Cardiac muscle cell (in vitro differentiated cells and primary cell): ENCODE results near the gene JARID2. TPM values are rescaled to one million over a fixed set of nuclear protein-coding genes. Genes with fewer than 3 reads are reported as not detected.
A peak's percentile ranks its signal among the peaks of the same experiment; 100 is the strongest.

Source experiments
- DNase-seq, 2 donors: peaks; one replicate each; pipeline versions ENCODE4 v3.0.0 to v3.0.0-alpha.2; 2010 to 2017; ENCODE audit warnings: low read depth in 1 of 2, low spot score in 1 of 2
- H3K27ac ChIP-seq: fragments of 200-600 bp; sonication (generic); 2 replicates; pipeline ENCODE4 v1.5.1; 2016
- H3K27me3 ChIP-seq: fragments of 200-600 bp; sonication (generic); 2 replicates; pipeline ENCODE4 v1.6.0; 2016; ENCODE audit warnings: control low read depth
- H3K36me3 ChIP-seq: fragments of 200-600 bp; sonication (generic); 2 replicates; pipeline ENCODE4 v1.5.1; 2016; ENCODE audit warnings: control low read depth
- H3K4me1 ChIP-seq: fragments of 200-600 bp; sonication (generic); 2 replicates; pipeline ENCODE4 v1.8.1; 2017; ENCODE audit warnings: low read depth, mild to moderate bottlenecking, mixed run types
- H3K4me3 ChIP-seq: fragments of 200-600 bp; sonication (generic); 2 replicates; pipeline ENCODE4 v1.5.1; 2016; ENCODE audit warnings: mild to moderate bottlenecking
- H3K9me3 ChIP-seq: fragments of 200-600 bp; sonication (generic); 2 replicates; pipeline ENCODE4 v1.5.1; 2017; ENCODE audit warnings: low read depth, mild to moderate bottlenecking, control low read depth
- CTCF ChIP-seq: IDR thresholded peaks from 2 replicates; pipeline ENCODE4 v1.5.1; 2012; ENCODE audit warnings: low read depth, mild to moderate bottlenecking, low read length
- polyA plus RNA-seq: library from polyadenylated mRNA; unstranded; fragments of >200 nt; fragmentation: Nextera tagmentation; extraction: Ambion mirVana; gene quantifications from 2 replicates; pipeline ENCODE4 v1.2.1, GENCODE V29; 2016
- total RNA-seq: library from RNA; depleted of rRNA; stranded (reverse); fragments of >200 nt; gene quantifications from 2 replicates; pipeline ENCODE4 v1.2.3, GENCODE V29; 2016

JARID2 gene
- total and polyA plus RNA-seq, 2 experiments from 2014 or later, result 9.7 to 26.4 TPM

GRCh38 chr6:15358579-15359327 is 112.9 kb downstream of the JARID2 start:
- Histone ChIP-seq H3K27ac (peak overlapping the region; percentile 86), H3K36me3 (no peaks in the 10 kb centered on the region), H3K9me3 (no peaks in the 10 kb centered on the region), H3K27me3 (no peaks in the 10 kb centered on the region), H3K4me3 (no peak overlapping the region), H3K4me1 (peaks cover 46% of the 10 kb centered on the region)
- no peak for TF ChIP-seq CTCF
- DNase-seq, result peak; percentile 56 to 60

- Histone ChIP-seq H3K27ac (peak overlapping the region; percentile 86), H3K36me3 (no peaks in the 10 kb centered on the region), H3K27me3 (no peaks in the 10 kb centered on the region), H3K9me3 (no peaks in the 10 kb centered on the region), H3K4me1 (peaks cover 47% of the 10 kb centered on the region), H3K4me3 (no peak overlapping the region)
- DNase-seq, result peak in 1 of 2 donors; percentile 65
- no peak for TF ChIP-seq CTCF
Measured at GRCh38 chr6:15359335-15359862, 113.5 kb downstream of the JARID2 start.

- peaks cover 54% of the 10 kb centered on the region for H3K4me1 ChIP-seq
- no peaks in the 10 kb centered on the region for H3K9me3 ChIP-seq
- H3K4me3 ChIP-seq, result no peak overlapping the region
- no peak for TF ChIP-seq CTCF
- no peaks in the 10 kb centered on the region for H3K36me3 ChIP-seq
- DNase-seq, result no peak
- no peak overlapping the region for H3K27ac ChIP-seq
- no peaks in the 10 kb centered on the region for H3K27me3 ChIP-seq
Measured at GRCh38 chr6:15360300-15360699, 114.4 kb downstream of the JARID2 start.

DNA sequence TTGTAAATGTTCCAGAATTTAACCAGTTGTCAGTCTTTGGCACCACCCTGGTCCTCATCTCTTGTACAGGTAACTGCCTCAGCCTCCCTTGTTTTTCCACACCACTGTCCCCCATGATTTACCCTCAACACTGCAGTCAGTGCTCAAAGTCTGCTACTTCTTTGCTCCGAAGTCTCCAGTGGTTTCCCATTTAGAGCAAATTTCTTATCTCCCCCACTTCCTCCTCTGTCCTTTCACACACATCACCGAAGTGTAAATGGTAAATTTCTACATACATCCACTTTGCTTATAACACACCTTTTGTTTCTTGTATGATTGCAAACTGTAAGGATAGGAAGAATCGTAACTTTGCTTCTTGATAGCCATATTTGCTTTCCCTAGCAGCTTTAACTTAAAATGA is 115.3 kb downstream of the JARID2 start:
- no peak for DNase-seq
- Histone ChIP-seq H3K27me3 (no peaks in the 10 kb centered on the region), H3K9me3 (no peaks in the 10 kb centered on the region), H3K4me3 (no peak overlapping the region), H3K4me1 (peaks cover 59% of the 10 kb centered on the region), H3K27ac (no peak overlapping the region), H3K36me3 (no peaks in the 10 kb centered on the region)
- no peak for TF ChIP-seq CTCF

DNA sequence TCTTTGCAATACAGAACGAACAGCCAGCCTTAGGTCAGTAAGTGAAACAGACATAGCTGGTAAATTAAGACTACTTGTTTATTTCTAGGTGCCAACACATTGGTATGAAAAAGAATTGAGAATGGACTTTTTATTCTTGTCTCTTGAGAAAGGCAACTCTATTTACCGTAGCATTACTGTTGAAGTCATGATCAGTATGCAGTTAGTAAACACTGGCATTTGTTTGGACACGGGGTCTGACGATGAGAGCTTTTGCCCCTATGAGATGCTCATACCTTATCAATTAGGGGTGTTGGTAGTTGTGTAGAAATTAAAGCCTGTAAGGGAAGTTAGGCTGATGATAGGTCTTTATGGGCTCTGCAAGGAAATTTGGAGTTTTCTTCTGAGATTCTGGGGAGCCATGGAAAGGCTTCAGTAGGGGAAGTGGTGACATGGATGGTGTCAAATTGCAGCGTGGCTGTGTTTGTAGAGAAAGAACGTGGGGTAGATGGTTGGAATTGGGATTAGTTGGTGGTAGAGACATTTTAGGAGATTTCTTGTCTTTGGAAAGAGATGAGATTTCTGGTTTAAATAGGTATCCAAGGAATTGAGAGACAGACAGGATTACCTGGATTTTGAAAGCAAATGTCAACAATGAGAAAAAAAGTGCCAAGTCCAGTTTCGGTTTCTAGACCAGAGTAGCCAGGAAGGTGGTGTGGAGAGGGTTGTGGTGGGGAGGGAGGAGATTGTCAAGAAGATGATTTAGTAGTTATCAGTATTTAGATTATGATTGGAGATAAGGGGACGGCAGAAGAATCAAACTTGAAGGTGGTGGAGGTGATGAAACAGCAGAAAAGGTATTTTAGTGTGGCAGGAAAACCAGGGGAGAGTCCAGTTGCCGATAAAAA is 116.6 kb downstream of the JARID2 start:
- no peaks in the 10 kb centered on the region for H3K9me3 ChIP-seq
- peaks cover 60% of the 10 kb centered on the region for H3K4me1 ChIP-seq
- DNase-seq, result no peak
- H3K27ac ChIP-seq, result no peak overlapping the region
- H3K27me3 ChIP-seq, result no peaks in the 10 kb centered on the region
- no peak overlapping the region for H3K4me3 ChIP-seq
- no peaks in the 10 kb centered on the region for H3K36me3 ChIP-seq
- TF ChIP-seq CTCF, result no peak
